GM23338 (cell line): Measurements from ENCODE around the gene FLNA.

Source experiments
- CTCF ChIP-seq, 2 experiments: fragments of 200-600 bp in 1 of 2; sonication (generic) in 1 of 2; conservative IDR thresholded peaks; 2 replicates each; pipeline versions ENCODE4 v1.5.1 to v1.6.1; 2016 to 2017; ENCODE audit warnings: antibody characterized with exemption in 2 of 2, low read depth in 2 of 2, mild to moderate bottlenecking in 2 of 2, moderate library complexity in 1 of 2
- EZH2 ChIP-seq: fragments of 200-600 bp; sonication (generic); IDR thresholded peaks from one replicate; pipeline ENCODE4 v1.8.0; 2017; ENCODE audit warnings: antibody characterized with exemption, mild to moderate bottlenecking, low read depth; ENCODE audit not compliant: unreplicated experiment
- POLR2AphosphoS5 ChIP-seq: IDR thresholded peaks from 2 replicates; pipeline ENCODE4 v1.6.1; 2016; ENCODE audit warnings: antibody characterized with exemption, low read depth
- TF ChIP-seq, protein P1 (sequence below): IDR thresholded peaks from one replicate; pipeline ENCODE4 v1.6.1; 2018; ENCODE audit warnings: antibody characterized with exemption; ENCODE audit not compliant: unreplicated experiment

DNA sequence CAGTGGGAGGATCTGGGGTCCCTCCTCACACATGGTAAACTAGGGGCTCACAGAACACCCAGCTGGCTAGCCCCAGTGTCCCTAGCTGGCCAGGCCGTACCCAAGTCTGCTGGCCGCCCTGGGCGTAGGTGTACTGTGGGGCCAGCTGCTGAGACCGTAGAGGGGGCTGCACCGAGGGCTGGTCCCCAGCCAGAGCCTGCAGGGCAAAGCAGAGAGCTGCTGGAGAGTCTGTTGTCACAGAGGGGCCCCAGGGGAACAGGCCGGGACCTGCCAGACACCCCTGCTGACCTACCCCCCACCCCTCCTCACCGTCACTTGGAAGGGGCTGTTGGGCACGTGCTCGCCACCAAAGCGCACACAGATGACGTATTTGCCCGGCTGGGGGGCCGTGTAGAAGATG, 19.9 kb downstream of the FLNA start:
- TF ChIP-seq CTCF (conservative IDR thresholded peaks at IDR 0.05; ENCODE audit: low read depth in 2 of 2): no peak
- TF ChIP-seq, protein P1, sequence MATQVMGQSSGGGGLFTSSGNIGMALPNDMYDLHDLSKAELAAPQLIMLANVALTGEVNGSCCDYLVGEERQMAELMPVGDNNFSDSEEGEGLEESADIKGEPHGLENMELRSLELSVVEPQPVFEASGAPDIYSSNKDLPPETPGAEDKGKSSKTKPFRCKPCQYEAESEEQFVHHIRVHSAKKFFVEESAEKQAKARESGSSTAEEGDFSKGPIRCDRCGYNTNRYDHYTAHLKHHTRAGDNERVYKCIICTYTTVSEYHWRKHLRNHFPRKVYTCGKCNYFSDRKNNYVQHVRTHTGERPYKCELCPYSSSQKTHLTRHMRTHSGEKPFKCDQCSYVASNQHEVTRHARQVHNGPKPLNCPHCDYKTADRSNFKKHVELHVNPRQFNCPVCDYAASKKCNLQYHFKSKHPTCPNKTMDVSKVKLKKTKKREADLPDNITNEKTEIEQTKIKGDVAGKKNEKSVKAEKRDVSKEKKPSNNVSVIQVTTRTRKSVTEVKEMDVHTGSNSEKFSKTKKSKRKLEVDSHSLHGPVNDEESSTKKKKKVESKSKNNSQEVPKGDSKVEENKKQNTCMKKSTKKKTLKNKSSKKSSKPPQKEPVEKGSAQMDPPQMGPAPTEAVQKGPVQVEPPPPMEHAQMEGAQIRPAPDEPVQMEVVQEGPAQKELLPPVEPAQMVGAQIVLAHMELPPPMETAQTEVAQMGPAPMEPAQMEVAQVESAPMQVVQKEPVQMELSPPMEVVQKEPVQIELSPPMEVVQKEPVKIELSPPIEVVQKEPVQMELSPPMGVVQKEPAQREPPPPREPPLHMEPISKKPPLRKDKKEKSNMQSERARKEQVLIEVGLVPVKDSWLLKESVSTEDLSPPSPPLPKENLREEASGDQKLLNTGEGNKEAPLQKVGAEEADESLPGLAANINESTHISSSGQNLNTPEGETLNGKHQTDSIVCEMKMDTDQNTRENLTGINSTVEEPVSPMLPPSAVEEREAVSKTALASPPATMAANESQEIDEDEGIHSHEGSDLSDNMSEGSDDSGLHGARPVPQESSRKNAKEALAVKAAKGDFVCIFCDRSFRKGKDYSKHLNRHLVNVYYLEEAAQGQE: no peak
- TF ChIP-seq POLR2AphosphoS5: no peak
- no peak for TF ChIP-seq EZH2
